GM04503 (cell line): ENCODE results near the gene RNF223.
A peak's percentile ranks its signal among the peaks of the same experiment; 100 is the strongest.
"Not testable (repeated sequence)": the region's sequence is repeated elsewhere in the genome, so short reads cannot be mapped to it uniquely, and the experiment has no call there.

Source experiments
- DNase-seq: peaks from one replicate; pipeline ENCODE4 v3.0.0-alpha.2; 2012; ENCODE audit warnings: low read depth

RNF223 gene

GRCh38 chr1:1087351-1088028, 13.4 kb upstream of the RNF223 start:
- DNase-seq, result no peak

DNA sequence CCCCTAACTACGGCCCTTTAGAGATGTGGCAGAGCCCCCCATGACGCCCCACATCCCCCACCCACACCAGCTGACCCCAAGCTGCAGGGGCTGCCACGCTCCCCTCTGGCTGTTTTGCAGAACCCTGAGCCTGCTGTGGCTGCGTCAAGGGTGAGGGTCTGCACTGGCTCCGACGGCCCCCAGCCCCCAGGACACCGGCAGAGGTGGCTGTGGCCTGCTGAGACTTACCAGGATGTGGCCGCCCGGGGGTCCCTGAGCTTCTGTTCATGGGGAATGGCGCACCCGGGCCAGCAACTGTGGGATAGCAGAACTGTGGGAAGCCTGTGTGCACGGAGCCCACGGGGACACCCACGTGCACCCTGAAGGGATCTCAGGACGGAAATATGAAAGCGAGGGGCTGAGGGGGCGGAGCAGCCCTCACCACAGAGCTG, 12.8 kb upstream of the RNF223 start:
- DNase-seq, result no peak

DNA sequence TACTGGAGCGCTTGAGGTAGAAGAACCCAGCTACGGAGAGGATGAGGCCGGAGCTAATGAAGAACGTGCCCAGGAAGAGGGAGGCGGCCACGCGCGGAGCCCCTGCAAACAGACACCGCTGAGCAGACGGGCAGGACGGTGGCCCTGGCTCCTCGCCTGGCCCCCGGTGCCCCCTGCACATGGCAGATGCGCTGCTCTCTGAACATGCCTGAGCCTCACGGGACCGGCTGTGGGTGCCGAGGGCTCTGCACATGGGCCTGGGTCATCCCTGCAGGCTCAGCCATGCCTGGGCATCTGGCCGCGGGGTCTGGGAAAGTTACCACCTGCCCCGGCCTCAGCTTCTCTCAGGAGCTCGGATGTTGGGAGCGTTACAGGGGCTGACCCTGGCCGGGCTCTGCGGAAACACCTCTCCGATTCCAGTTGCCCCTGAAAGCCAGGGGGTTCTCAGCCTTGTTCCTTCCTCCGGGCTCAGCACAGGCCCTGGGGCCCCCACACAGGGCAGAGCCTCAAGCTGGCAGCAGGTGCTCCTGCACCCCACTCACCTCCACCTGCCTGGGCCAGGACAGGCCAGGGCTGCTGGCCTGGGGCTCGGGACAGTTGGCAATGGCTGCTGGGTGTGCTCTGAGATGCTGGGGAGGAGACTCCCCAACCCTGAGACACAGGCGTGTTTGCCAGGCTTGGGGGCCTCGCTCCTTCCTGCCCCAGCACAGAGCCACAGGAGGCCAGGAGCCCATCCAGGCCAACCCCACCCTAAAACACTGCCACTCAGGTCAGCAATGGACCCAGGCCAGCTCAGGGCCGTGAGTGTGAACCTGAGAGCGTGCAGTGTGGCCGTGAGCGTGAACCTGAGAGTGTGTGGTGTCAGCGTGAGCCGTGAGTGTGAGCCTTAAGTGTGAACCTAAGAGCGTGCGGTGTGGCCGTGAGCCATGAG, 12.1 kb upstream of the RNF223 start:
- DNase-seq, result no peak

DNA sequence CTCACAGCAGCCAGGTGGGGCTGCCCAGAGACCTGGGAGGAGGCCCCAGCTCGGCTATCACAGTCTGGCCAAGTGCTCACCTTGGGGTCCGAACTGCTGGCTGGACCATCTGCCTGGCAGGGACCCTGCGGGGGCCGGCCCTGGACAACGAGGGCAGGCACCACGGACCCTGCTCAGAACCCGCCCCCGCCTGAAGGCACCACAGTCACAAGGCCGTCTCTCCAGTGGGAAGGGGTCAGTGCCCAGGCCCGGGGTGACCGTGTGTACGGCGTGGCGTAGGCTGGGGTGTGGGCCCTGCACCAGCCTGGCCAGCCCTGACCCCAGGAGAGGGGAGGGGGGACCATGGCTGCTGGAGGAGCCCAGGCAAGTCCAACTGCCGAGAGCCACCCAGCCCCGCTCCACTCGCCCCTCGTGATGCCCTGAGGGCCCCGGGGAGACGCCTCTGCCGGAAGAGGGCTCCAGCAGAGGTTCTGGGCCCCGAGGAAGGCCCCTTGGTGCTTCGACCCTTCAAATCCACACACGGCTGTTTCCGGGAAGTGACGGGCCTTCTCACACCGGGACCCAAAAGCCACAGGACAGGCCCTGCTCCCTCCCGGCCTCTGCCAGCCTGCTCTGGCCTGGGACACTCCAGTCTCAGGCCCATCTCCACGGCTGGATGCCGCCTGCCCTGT, 11.2 kb upstream of the RNF223 start:
- no peak for DNase-seq

DNA sequence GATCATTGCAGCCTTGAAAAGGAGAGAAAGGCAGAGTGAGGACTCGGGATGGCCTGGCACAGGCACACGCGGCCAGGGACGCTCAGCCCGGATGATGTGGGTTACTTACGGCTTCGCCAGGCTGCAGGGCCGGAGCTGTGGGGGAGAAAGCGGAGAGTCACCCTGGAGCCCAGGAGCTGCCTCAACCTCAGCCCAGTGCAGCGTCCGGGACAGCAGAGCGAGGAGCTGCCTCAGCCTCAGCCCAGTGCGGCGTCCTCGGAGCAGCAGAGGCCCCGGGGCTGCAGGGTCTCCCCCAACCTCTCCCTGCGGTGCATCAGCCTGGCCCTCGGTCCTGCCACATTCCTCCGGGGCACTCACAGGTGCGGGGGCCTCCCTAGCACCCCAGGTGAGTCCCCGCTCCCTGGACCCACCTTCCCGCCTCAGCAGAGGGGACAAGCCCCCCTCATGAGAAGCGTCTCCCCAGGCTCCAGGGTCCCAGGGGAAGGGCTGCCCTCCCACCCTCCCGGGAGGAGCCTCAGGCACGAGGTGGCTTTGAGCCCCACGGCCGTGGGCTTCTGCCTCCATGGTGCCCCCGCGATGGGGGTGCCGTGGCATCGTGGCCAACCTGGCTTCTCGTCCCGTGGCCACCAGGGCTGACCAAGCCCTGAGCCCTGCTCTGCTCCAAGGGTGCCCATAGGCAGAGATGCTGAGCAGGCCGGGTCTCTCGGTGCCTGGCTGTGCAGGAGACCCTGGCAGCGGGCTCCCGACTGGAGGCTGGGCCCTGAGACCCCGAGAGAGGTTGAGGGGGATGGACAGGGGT, 10.5 kb upstream of the RNF223 start:
- no peak for DNase-seq

DNA sequence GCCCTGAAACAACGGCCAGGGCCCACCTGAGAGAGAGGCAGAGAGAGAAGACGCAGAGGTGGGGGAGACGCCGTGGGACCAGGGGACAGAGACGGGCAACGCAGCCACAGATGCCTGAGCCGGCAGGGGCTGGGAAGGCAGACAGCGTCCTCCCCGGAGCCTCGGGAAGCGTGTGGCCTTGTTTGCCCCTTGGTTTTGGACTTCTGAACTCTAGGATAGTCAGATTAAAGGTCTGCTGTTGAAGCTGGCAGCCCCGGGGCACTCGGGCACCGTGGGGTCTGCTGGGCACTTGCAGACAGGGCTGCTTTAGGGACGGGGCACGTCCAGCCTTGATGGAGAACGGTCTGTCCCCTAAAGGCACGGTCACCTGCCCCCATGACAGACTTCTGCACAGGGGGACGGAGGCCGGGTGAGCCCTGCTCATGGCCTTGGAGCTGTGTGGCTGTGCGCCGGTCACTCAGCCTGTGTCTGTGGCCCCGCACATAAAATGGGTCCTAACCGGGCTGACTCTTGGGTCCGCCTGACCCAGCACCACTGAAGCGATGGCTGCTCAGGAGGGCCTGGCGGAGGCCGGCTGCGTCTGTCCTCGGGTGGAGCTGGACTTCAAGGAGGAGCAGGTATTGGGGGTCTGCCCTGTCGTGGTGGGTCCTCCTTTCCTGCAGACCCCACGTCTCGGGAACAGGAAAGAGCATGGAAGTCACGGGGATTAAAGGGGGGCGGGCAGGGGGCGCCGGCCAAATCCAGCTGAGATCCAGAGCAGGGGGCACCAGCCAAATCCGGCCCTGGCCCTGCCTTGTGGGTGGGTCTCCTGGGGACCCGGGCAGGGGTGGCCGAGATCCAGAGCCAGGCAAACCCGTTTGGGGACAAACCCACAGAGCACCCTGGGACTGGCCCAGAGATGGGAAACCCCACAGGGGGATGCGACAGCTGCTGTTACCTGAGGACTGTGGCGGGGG, 9.6 kb upstream of the RNF223 start:
- DNase-seq, result no peak

GRCh38 chr1:1082776-1083415, 8.8 kb upstream of the RNF223 start:
- DNase-seq, result no peak

DNA sequence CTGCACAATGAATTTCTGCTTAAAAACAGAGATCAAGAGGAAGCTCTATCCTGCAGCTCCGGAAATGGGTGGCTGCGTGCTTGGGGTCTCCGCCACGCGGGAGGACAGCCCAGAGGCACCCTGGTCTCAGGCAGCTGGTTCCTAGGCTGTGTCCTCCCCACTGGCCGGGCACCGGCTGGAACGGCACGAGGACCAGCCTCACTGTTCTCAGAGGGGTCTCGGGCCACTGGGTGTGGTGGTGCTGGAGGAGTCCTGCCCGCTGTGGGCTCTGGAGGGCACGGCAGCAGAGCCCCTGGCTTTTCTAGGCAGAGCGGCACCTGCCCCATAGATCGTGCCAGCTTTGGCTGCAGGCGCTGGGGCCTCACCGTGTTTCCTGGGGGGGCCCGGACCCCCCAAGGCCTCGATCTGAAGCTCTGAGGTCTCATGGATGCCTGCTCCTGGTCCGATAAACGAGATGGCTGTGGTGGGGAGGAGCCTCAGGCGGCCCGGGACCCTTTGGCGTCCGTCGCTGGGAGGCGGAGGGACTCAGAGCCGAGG, 8.2 kb upstream of the RNF223 start:
- no peak for DNase-seq

DNA sequence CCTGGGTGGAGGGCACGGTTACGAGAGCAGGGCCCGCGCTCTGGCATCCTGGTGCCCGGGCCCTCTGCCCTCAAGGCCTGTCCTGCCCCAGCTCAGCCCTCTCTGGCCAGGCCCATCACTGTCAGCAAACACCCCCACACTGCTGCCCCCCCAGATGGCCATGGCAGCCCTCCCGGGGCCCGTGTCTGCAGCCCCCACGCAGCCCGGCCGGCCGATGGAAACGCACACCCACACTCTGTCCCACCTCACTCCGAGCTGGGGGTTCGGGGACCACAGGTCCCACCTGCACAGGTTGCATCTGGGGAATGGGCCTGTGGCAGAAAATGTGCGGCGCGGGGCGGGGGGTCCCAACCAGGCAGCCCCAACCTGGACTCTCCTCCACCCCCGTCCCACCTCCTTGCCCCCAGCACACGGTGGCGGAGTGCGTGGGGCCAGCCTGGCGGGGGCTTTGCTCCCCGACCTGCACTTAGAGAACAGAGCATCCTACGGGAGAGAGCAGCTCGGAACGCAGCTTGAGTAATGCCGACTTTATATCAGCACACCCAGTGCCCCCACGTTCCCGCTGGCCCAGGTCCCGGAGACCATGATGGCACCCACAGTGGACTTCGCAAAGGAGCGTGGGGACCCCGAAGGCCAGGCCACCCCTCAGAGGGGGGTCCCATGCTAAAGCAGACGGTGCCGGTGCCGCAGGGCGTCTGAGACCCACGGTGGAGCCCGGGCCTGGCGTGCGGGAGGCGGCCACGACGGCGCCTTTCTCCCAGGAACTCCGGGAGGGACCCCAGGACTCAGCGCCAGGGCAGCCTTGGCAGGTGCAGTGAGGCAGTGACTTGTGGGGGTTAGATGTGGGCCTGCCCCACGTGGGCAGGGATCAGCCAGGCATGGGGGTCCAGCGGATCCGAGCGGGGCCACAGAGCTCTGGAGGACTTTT, 7.5 kb upstream of the RNF223 start:
- DNase-seq, result no peak

- no peak for DNase-seq
Measured at GRCh38 chr1:1080951-1081310, 6.8 kb upstream of the RNF223 start.

DNA sequence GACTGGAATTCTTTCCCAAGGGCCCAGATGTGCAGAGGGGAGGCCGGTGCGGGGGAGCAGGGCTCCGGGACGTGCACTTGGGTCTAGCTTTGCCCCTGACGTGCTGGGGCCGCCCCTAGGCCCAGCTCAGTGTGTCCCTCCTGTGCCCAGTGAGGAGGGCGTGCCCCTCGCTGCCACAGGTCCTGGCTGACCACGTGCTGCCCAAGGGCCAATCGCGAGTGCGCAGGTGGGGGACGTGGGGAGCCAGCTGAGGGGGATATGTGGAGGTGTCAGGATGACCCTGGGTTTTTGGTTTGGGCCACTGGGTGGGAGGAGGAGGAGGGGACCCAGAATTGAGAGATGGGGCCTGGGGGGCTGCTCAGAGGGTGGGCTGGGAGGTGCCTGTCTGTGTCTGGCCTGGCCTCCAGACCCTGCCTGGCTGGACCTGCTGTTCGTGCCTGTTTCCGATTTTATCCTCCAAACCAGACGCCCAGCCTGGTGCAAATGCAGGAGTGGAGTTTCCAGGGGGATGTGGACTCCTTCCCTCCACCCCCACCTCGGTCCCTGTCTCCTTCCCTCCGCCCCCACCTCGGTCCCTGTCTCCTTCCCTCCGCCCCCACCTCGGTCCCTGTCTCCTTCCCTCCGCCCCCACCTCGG, 6.1 kb upstream of the RNF223 start:
- DNase-seq, result no peak

GRCh38 chr1:1079408-1080121, 5.5 kb upstream of the RNF223 start:
- DNase-seq, result peak; percentile 85

GRCh38 chr1:1077396-1077795, 3.3 kb upstream of the RNF223 start:
- DNase-seq, result not testable (repeated sequence)

DNA sequence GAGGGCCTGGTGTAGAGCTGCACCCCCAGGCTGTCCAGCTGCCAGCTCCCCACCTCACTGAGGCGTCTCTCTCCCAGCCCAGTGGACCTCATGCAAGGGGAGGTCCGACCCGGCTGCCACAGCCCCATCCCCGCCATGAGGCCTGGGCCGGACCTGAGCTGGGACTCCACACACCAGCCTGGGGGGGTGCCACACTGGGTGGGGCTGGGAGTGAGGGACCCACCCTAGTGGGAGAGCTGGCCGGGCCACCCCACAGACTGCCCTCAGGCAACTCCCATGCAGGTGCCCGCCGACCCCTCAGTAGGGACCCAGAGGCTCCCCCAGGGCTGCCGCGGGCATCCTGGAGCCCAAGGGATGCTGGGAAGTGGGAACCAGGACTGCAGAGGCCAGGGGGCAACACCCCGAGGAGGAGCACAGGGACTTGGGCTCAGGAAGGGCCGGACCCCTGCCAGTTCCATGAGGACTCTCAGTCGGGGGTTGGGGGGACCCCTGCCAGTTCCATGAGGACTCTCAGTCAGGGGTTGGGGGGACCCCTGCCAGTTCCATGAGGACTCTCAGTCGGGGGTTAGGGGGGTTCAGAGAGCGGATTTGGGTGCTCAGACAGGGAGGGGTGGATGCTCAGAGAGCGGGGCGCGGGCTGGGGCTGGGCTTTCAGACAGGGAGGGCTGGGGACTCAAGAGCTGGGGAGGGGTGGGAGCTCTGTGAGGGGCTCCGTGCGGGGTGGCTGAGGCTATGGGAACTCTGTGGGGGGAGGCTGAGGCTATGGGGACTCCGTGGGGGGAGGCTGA, 1.2 kb upstream of the RNF223 start:
- DNase-seq, result no peak

DNA sequence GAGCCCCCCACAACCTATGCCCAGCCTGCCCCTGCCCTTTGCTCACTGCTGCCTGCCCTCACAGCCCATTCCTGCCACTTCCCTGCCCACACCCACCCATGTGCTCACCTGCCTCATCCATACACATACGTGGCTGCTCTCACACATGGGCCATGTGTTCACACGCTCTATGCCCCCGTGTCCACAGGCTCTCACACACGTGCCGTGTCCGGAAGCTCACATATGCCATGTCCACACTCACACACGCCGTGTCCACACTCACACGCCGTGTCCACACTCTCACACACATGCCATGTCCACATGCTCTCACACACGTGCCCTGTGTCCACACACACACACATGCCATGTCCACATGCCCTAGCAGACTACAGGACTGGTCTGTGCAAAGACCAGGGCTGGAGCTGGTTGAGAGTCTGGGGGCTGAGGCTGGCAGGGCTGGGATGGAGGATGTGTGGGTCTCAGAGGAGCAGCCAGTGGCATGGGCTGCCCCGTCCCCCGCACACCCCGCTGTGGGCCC, 583 bp upstream of the RNF223 start:
- DNase-seq, result no peak

- no peak for DNase-seq
Measured at GRCh38 chr1:1072849-1073742, 1.0 kb downstream of the RNF223 start.
